MCF 10A (cell line): ENCODE measurements around the gene AJM1. TPM values are rescaled to one million over a fixed set of nuclear protein-coding genes. Genes with fewer than 3 reads are reported as not detected.
"Not testable (repeated sequence)": the region's sequence is repeated elsewhere in the genome, so short reads cannot be mapped to it uniquely, and the experiment has no call there.

Experiments
- BruUV-seq: library from RNA; stranded (reverse); fragments of 400-500 nt; replicated peaks from 2 replicates; lab custom pipeline; 2021; lab: Mats Ljungman, UMichigan
- CTCF ChIA-PET: fragments of 300-600 bp; sonication (Branson Sonifier 250); formaldehyde crosslinking; extraction: SDS; loops from one replicate; lab custom pipeline; 2021; ENCODE audit warnings: antibody characterized with exemption, inconsistent platforms; lab: Yijun Ruan, JAX
- POLR2A ChIA-PET: fragments of 300-600, 350-650 bp; sonication (Branson Sonifier 250); formaldehyde crosslinking; extraction: SDS; loops from one replicate; lab custom pipeline; 2020; ENCODE audit warnings: antibody characterized with exemption, inconsistent platforms; lab: Yijun Ruan, JAX
- DNase-seq: peaks from one replicate; pipeline ENCODE4 v3.0.0-alpha.2; 2018; ENCODE audit not compliant: unreplicated experiment
- H3K27ac Mint-ChIP-seq: one replicate; pipeline ENCODE4 v1.8.0; 2022; ENCODE audit warnings: mild to moderate bottlenecking, low read depth, mixed read lengths; ENCODE audit not compliant: unreplicated experiment
- H3K27me3 Mint-ChIP-seq: one replicate; pipeline ENCODE4 v1.8.0; 2022; ENCODE audit warnings: mixed read lengths; ENCODE audit not compliant: insufficient read depth, unreplicated experiment
- H3K36me3 Mint-ChIP-seq: one replicate; pipeline ENCODE4 v1.8.0; 2022; ENCODE audit warnings: mild to moderate bottlenecking, moderate library complexity, mixed read lengths; ENCODE audit not compliant: insufficient read depth, unreplicated experiment
- H3K4me1 Mint-ChIP-seq: one replicate; pipeline ENCODE4 v1.8.0; 2022; ENCODE audit warnings: mixed read lengths; ENCODE audit not compliant: insufficient read depth, unreplicated experiment
- H3K4me3 Mint-ChIP-seq: one replicate; pipeline ENCODE4 v1.8.0; 2022; ENCODE audit warnings: mild to moderate bottlenecking, moderate library complexity, mixed read lengths; ENCODE audit not compliant: unreplicated experiment
- H3K9me3 Mint-ChIP-seq: one replicate; pipeline ENCODE4 v1.8.0; 2022; ENCODE audit warnings: mixed read lengths; ENCODE audit not compliant: unreplicated experiment
- CTCF ChIP-seq: fragments of 200-600 bp; IDR thresholded peaks from one replicate; pipeline ENCODE4 v1.8.0; 2022; ENCODE audit warnings: antibody characterized with exemption, mild to moderate bottlenecking; ENCODE audit not compliant: unreplicated experiment
- intact Hi-C: fragments of 100-400 bp; cut with micrococcal nuclease; formaldehyde crosslinking; loops from 2 replicates; pipeline ENCODE4 v1.14.1; 2022
- total RNA-seq: library from RNA; stranded (reverse); gene quantifications from 2 replicates; pipeline ENCODE4 v1.2.3, GENCODE V29; 2022

AJM1 gene
- total RNA-seq, 1 experiment from 2014 or later, result 5.7 TPM

GRCh38 chr9:136795000-136795348 is 47.3 kb upstream of the AJM1 start:
- POLR2A ChIA-PET, result interaction anchor here (1.0 kb wide), 1 partner anchor 690 kb away, joined by 3 read pairs; no protein-coding TSS in a partner anchor
- no peak for TF ChIP-seq CTCF
- H3K27ac Mint-ChIP-seq, result no peak overlapping the region
- BruUV-seq, result no TSS peak
- CTCF ChIA-PET, result interaction anchor here (0.6 to 0.8 kb wide), 2 partner anchors 169 to 305 kb away, joined by 3 to 4 read pairs; no protein-coding TSS in a partner anchor
- no peaks in the 10 kb centered on the region for H3K9me3 Mint-ChIP-seq
- peaks cover 26% of the 10 kb centered on the region for H3K36me3 Mint-ChIP-seq
- H3K4me1 Mint-ChIP-seq, result peaks cover under 1% of the 10 kb centered on the region
- no peaks in the 10 kb centered on the region for H3K27me3 Mint-ChIP-seq
- DNase-seq, result no peak
- intact Hi-C loops, result no loop called here
- H3K4me3 Mint-ChIP-seq, result no peak overlapping the region

DNA sequence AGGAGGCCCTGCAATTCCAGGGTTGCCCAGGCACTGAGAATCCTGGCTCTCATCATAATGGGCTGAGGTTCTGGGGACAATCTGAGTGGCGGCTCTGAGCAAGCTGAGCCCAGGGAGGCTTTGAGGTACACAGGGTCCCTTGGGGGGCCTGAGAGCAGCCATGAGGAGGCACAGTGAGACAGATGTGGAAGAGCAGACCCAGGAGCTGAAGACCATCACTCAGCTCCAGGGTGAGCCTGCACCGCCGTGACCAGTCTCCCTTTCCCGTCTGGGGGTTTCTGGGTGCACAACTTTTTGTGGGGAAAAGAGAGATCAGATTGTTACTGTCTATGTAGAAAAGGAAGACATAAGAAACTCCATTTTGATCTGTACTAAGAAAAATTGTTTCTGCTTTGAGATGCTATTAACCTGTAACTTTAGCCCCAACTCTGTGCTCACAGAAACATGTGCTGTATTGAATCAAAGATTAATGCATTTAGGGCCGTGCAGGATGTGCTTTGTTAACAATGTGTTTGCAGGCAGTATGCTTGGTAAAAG is 46.0 kb upstream of the AJM1 start, which contains the start of gene CCDC183:
TSS of gene CCDC183 (plus strand) at position 101 of the 537 bp plus-strand sequence. CDS start at position 161, 60 bp downstream.
- TF ChIP-seq CTCF, result no peak
- intact Hi-C loops, result no loop called here
- Mint-ChIP-seq H3K27me3 (no peaks in the 10 kb centered on the region), H3K4me1 (peaks cover 14% of the 10 kb centered on the region), H3K4me3 (no peak within 1 kb of the TSS), H3K36me3 (peaks cover 29% of the 10 kb centered on the region), H3K27ac (no peak within 1 kb of the TSS), H3K9me3 (no peaks in the 10 kb centered on the region)
- ChIA-PET CTCF (no interaction called here), POLR2A (no interaction called here)
- DNase-seq, result no peak
- BruUV-seq, result no TSS peak

DNA sequence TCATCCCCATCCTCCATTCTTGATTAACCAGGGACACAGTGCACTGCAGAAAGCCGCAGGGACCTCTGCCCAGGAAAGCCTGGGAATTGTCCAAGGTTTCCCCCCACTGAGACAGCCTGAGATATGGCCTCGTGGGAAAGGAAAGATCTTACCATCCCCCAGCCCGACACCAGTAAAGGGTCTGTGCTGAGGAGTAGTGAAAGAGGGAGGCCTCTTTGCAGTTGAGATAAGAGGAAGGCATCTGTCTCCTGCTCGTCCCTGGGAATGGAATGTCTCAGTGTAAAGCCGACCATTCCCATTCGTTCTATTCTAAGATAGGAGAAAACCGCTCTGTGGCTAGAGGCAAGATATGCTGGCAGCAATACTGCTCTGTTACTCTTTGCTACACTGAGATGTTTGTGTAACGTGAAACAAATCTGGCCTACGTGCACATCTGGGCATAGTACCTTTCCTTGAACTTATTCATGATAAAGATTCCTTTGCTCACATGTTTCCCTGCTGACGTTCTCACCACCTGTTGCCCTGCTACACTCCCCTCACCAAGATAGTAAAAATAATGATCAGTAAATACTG is 45.4 kb upstream of the AJM1 start:
- H3K36me3 Mint-ChIP-seq, result peaks cover 29% of the 10 kb centered on the region
- peaks cover 14% of the 10 kb centered on the region for H3K4me1 Mint-ChIP-seq
- H3K9me3 Mint-ChIP-seq, BruUV-seq, intact Hi-C loops, CTCF ChIA-PET, H3K27ac Mint-ChIP-seq, POLR2A ChIA-PET, DNase-seq, H3K4me3 Mint-ChIP-seq, H3K27me3 Mint-ChIP-seq: not testable (repeated sequence)

DNA sequence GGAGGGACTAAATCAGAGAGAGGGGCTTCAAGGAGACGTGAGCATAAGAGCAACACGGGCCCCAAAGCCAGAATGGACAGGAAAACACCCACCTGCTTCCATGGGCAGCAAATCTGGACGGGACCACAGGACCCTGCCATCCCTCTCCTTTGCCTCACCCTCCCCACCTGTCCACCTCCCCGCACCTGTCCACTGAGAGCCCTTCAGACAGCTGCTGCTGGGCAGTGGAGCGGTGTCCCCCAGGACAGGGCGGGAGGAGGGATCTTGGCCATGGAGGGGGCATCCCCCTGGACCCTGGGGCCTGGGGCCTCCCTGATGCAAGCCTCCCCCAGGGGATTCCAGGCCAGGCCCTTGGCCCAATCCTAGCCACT is 43.6 kb upstream of the AJM1 start:
- intact Hi-C loops, result no loop called here
- peaks cover 14% of the 10 kb centered on the region for H3K4me1 Mint-ChIP-seq
- TF ChIP-seq CTCF, result no peak
- DNase-seq, result no peak
- ChIA-PET CTCF (interaction anchor here (1.2 kb wide), 2 partner anchors 15 to 43 kb away, joined by 3 to 5 read pairs; no protein-coding TSS in a partner anchor), POLR2A (interaction anchor here (1.0 to 1.8 kb wide), 2 partner anchors 8 to 11 kb away, joined by 4 read pairs; no protein-coding TSS in a partner anchor)
- H3K4me3 Mint-ChIP-seq, result no peak overlapping the region
- no peak overlapping the region for H3K27ac Mint-ChIP-seq
- H3K27me3 Mint-ChIP-seq, result no peaks in the 10 kb centered on the region
- no peaks in the 10 kb centered on the region for H3K9me3 Mint-ChIP-seq
- no TSS peak for BruUV-seq
- peaks cover 16% of the 10 kb centered on the region for H3K36me3 Mint-ChIP-seq
